Measurements from ENCODE around the gene NPRL2. TPM values are rescaled to one million over a fixed set of nuclear protein-coding genes. Genes with fewer than 3 reads are reported as not detected.

NPRL2 gene
- total and polyA plus RNA-seq, 9 of the 15 experiments (the other 6 are each of a cell fraction or from before 2014, with no cell fraction given) = 17.4 to 40.4 (median 24.4) TPM

GRCh38 chr3:50303013-50303815, 47.4 kb downstream of the NPRL2 start, which contains the start of gene HYAL1 (continued):
- TF ChIP-seq ZNF639 (CRISPR knock-in tag; conservative IDR thresholded peaks at IDR 0.05 in 1 of 2, IDR thresholded peaks at IDR 0.05 in 1 of 2) (no peak), ZNF561 (CRISPR knock-in tag; conservative IDR thresholded peaks at IDR 0.05) (no peak), SUPT5H (IDR thresholded peaks at IDR 0.05) (peak; percentile 84), ZFP30 (CRISPR knock-in tag; IDR thresholded peaks at IDR 0.05; ENCODE audit: borderline replicate concordance) (no peak), HDAC6 (IDR thresholded peaks at IDR 0.05; ENCODE audit: low read depth, low read length) (no peak), CREBBP (IDR thresholded peaks at IDR 0.05; ENCODE audit: low read depth, low read length) (no peak), CLOCK (CRISPR knock-in tag; IDR thresholded peaks at IDR 0.05; ENCODE audit: borderline replicate concordance) (no peak), GATAD2B (IDR thresholded peaks at IDR 0.05; ENCODE audit: borderline replicate concordance) (no peak), ZNF280A (IDR thresholded peaks at IDR 0.05; ENCODE audit: low read depth, partially characterized antibody) (no peak), ZNF740 (CRISPR knock-in tag; IDR thresholded peaks at IDR 0.05) (0 out of 2 replicates have a peak, but pooled peaks have one; percentile 32), ZNF740 (tag; IDR thresholded peaks at IDR 0.05) (no peak), PHF8 (IDR thresholded peaks at IDR 0.05; ENCODE audit: borderline replicate concordance, low read length) (peak; percentile 63; the same call in 1 of the 2 replicates), ZSCAN29 (IDR thresholded peaks at IDR 0.05) (no peak), TEAD1 (CRISPR knock-in tag; IDR thresholded peaks at IDR 0.05) (no peak), HES1 (IDR thresholded peaks at IDR 0.05; ENCODE audit: low read depth) (no peak), CAMTA2 (CRISPR knock-in tag; conservative IDR thresholded peaks at IDR 0.05) (no peak), CEBPB (tag; IDR thresholded peaks at IDR 0.05) (no peak), ZBTB7A (IDR thresholded peaks at IDR 0.05; ENCODE audit: borderline replicate concordance, control insufficient read depth, low read depth, low read length) (peak; percentile 56; the same call in 1 of the 2 replicates), HEY1 (CRISPR knock-in tag; IDR thresholded peaks at IDR 0.05; ENCODE audit: borderline replicate concordance) (no peak), ARHGAP35 (IDR thresholded peaks at IDR 0.05; ENCODE audit: partially characterized antibody) (no peak)

Measured in K562 (cell line).